ENCODE results near the gene GORASP2. TPM values are rescaled to one million over a fixed set of nuclear protein-coding genes. Genes with fewer than 3 reads are reported as not detected.

Gene GORASP2
- total RNA-seq, 4 donors from 2014 or later: 14.7 to 43.7 (median 29.4) TPM

DNA sequence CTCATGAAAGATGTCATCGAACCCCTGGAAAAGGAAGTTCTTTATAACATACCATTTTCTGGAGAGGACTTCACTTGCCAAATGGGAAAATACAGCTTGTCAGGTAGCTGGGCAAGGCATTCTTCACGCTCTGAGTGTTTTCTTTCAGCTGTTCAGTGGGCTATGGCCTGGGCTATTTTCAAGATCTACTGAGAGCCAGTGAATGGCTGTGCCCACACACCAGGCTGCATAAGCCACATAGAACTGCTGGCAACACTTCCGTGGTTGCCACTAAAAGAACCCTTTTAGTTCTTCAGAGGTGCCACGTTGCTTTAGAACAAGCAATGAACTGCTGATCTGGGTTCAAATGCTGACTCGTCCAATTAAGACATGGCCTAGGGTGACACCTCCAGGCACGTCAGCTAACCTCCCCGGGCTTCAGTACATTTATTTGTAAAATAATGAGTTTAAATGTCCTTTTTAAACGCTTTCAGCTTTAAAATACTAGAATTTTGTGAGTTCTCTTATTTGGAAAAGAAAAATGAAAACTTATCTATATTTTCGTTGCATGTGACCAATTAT lies 36.6 kb upstream of the GORASP2 start:
- in situ Hi-C loops (cut with MboI; ENCODE audit: low pct_ligation_motif_present in 1 of 4, low pct_unique_long_range_greater_than_20kb in 1 of 4, low sequenced_read_pairs in 3 of 4): no loop called here
- no peak for DNase-seq
- TF ChIP-seq EP300 (IDR thresholded peaks at IDR 0.05; ENCODE audit: low read depth) (no peak), POLR2A (IDR thresholded peaks at IDR 0.05) (no peak), POLR2AphosphoS5 (IDR thresholded peaks at IDR 0.05) (no peak)
- TF ChIP-seq, protein P1, sequence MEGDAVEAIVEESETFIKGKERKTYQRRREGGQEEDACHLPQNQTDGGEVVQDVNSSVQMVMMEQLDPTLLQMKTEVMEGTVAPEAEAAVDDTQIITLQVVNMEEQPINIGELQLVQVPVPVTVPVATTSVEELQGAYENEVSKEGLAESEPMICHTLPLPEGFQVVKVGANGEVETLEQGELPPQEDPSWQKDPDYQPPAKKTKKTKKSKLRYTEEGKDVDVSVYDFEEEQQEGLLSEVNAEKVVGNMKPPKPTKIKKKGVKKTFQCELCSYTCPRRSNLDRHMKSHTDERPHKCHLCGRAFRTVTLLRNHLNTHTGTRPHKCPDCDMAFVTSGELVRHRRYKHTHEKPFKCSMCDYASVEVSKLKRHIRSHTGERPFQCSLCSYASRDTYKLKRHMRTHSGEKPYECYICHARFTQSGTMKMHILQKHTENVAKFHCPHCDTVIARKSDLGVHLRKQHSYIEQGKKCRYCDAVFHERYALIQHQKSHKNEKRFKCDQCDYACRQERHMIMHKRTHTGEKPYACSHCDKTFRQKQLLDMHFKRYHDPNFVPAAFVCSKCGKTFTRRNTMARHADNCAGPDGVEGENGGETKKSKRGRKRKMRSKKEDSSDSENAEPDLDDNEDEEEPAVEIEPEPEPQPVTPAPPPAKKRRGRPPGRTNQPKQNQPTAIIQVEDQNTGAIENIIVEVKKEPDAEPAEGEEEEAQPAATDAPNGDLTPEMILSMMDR (IDR thresholded peaks at IDR 0.05): no peak
- intact Hi-C loops (cut with DNase I; ENCODE audit: low total_unique reads): no loop called here
- WGBS, 2 donors (ENCODE audit: low coverage in 1 of 2): 89 to 90% methylated on average over 9 of the region's 9 CpGs
- H3K4me3 ChIP-seq: no peak overlapping the region
- H3K36me3 ChIP-seq: no peaks in the 10 kb centered on the region
- no peaks in the 10 kb centered on the region for H3K9me3 ChIP-seq
- H3K27me3 ChIP-seq: no peaks in the 10 kb centered on the region
- H3K4me1 ChIP-seq: no peaks in the 10 kb centered on the region
- no peak overlapping the region for H3K27ac ChIP-seq

DNA sequence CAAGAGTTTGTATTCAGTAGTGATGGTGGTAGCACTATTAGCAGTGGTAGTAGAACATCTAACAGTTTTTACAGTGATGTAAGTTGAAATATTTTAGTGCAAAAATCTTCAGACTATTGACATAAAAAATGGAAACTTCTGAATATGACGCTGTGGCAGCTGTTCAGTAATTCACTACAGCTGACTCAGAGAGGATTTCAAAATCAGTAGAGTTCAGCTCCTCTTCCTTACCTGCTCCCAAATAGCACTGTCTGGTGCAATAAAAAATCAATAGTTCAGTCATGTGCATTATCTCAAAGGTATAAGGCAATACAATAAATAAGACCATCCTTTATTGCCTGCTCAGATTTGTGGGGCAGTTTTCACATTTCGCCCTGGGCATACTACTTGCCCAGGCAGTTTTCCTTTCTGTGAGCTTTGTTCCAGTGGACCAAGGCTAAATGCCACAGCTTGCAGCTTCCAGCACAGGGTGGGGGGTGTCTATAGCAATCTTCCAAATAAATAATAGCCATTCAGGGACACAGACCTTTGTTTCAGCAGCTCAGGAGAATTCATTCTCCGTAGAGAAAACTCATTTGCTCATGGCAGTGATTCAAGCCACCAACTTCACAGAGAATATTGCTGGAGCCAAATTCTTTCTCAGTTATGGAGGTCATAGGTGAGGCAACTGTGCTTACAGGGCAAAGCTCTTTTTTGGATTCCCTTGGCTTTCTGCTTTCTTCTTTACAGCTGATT lies 33.9 kb upstream of the GORASP2 start:
- TF ChIP-seq POLR2AphosphoS5 (IDR thresholded peaks at IDR 0.05) (no peak), POLR2A (IDR thresholded peaks at IDR 0.05) (no peak), EP300 (IDR thresholded peaks at IDR 0.05; ENCODE audit: low read depth) (no peak)
- TF ChIP-seq, protein P1 (IDR thresholded peaks at IDR 0.05): no peak
- DNase-seq: no peak
- Histone ChIP-seq H3K36me3 (no peaks in the 10 kb centered on the region), H3K4me1 (no peaks in the 10 kb centered on the region), H3K4me3 (no peak overlapping the region), H3K27me3 (no peaks in the 10 kb centered on the region), H3K9me3 (no peaks in the 10 kb centered on the region), H3K27ac (no peak overlapping the region)
- in situ Hi-C loops (cut with MboI; ENCODE audit: low pct_ligation_motif_present in 1 of 4, low pct_unique_long_range_greater_than_20kb in 1 of 4, low sequenced_read_pairs in 3 of 4) (no loop called here), intact Hi-C loops (cut with DNase I; ENCODE audit: low total_unique reads) (no loop called here)
- 29 to 58% methylated on average over 1 to 3 of the region's 3 CpGs for WGBS, 2 donors (ENCODE audit: low coverage in 1 of 2)

DNA sequence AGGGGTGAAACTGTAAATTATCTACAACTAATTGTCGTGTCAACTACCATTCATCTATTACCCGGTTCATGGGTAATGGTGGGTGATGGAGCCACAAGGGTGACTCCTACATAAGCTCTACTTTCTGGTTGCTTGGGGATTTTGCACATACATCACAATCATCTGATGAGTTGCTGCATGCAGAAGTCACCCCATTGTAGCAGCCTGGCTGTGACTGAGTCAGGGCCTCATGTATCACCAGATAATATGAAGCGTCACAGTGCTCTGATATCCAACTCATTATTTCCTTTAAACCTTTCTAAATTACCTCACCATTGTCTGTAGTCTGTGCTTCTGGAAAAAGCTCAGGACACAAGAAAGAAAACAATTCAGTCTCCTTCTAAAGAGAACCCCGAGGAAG lies 32.4 kb upstream of the GORASP2 start:
- intact Hi-C loops (cut with DNase I; ENCODE audit: low total_unique reads): no loop called here

DNA sequence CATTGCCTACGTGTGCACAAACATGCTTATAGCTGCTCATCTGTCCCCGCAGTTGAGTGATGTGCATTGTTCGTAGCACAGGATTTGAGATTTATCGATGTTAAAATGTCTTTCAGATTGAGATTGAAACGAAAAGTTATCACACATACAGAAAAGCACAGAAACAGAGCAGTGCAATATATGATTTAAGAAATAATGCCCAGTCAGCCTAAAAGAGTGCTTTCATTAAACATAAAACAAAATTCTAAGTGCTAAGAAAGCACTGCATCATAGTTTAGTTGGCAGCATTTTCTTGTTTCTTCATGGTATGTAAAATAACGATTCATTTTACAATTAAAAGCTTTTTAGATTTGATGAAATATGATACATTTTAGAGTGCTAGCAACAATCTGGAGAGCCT lies 31.9 kb upstream of the GORASP2 start:
- Histone ChIP-seq H3K27ac (no peak overlapping the region), H3K4me3 (no peak overlapping the region), H3K4me1 (no peaks in the 10 kb centered on the region), H3K27me3 (no peaks in the 10 kb centered on the region), H3K9me3 (no peaks in the 10 kb centered on the region), H3K36me3 (no peaks in the 10 kb centered on the region)
- WGBS, 2 donors (ENCODE audit: low coverage in 1 of 2): 86 to 93% methylated on average over 6 of the region's 6 CpGs
- intact Hi-C loops (cut with DNase I; ENCODE audit: low total_unique reads) (no loop called here), in situ Hi-C loops (cut with MboI; ENCODE audit: low pct_ligation_motif_present in 1 of 4, low pct_unique_long_range_greater_than_20kb in 1 of 4, low sequenced_read_pairs in 3 of 4) (no loop called here)
- TF ChIP-seq POLR2AphosphoS5 (IDR thresholded peaks at IDR 0.05) (no peak), POLR2A (IDR thresholded peaks at IDR 0.05) (no peak), EP300 (IDR thresholded peaks at IDR 0.05; ENCODE audit: low read depth) (no peak)
- TF ChIP-seq, protein P1 (IDR thresholded peaks at IDR 0.05): no peak
- DNase-seq: no peak

More for the DNA sequence above, 32.4 kb upstream of the GORASP2 start:
- no peak overlapping the region for H3K27ac ChIP-seq
- 70 to 91% methylated on average over 4 of the region's 4 CpGs for WGBS, 2 donors (ENCODE audit: low coverage in 1 of 2)
- H3K27me3 ChIP-seq: no peaks in the 10 kb centered on the region
- no peaks in the 10 kb centered on the region for H3K9me3 ChIP-seq
- TF ChIP-seq POLR2AphosphoS5 (IDR thresholded peaks at IDR 0.05) (no peak), POLR2A (IDR thresholded peaks at IDR 0.05) (no peak), EP300 (IDR thresholded peaks at IDR 0.05; ENCODE audit: low read depth) (no peak)
- TF ChIP-seq, protein P1 (IDR thresholded peaks at IDR 0.05): no peak
- no peak for DNase-seq
- in situ Hi-C loops (cut with MboI; ENCODE audit: low pct_ligation_motif_present in 1 of 4, low pct_unique_long_range_greater_than_20kb in 1 of 4, low sequenced_read_pairs in 3 of 4): no loop called here
- no peaks in the 10 kb centered on the region for H3K4me1 ChIP-seq
- no peak overlapping the region for H3K4me3 ChIP-seq
- H3K36me3 ChIP-seq: no peaks in the 10 kb centered on the region

Measured in transverse colon (tissue), 4 donors.